Measurements from ENCODE around the gene STAT1.

STAT1 gene

DNA sequence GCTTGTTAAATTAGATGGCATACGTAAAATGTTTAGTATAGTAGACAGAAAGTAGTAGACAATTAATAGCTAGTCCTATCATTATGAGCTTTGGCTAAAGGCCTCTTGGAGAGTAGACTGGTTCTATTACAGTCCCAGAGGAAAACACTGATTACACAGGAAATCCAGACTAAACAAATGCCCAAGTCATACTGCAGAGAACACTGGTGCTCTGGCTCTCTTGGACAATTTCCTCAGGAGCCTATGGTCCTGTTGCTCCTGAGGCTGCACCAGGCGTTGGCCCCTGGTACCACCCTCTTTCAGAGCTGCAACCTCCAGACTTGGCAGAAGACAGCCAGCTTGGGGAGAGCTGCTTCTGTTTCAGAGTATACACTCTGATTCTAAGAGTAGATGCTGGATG is 41.8 kb downstream of the STAT1 start:
- H3K9me3 ChIP-seq (ENCODE audit: insufficient read depth, low read length, severe bottlenecking), result no peaks in the 10 kb centered on the region
- H3K9ac ChIP-seq (ENCODE audit: low read depth, low read length), result no peak overlapping the region
- DNase-seq (no peak), ATAC-seq (ENCODE audit: insufficient read depth, low read depth) (no peak)
- H3K4me1 ChIP-seq (ENCODE audit: insufficient read depth, low read length), result no peaks in the 10 kb centered on the region
- H3K36me3 ChIP-seq (ENCODE audit: insufficient read depth, low read length), result peaks cover 93% of the 10 kb centered on the region
- no peak overlapping the region for H3K4me2 ChIP-seq (ENCODE audit: insufficient read depth, low read length)
- no peak overlapping the region for H3K4me3 ChIP-seq (ENCODE audit: low read depth in 1 of 2, low read length in 2 of 2)
- H2AFZ ChIP-seq (ENCODE audit: low read depth, low read length), result no peak overlapping the region
- TF ChIP-seq CTCF (IDR thresholded peaks at IDR 0.05; ENCODE audit: borderline replicate concordance, extremely low read depth, low read length, poor library complexity, severe bottlenecking) (no peak), EZH2 (IDR thresholded peaks at IDR 0.05; ENCODE audit: borderline replicate concordance, low read depth, low read length, severe bottlenecking) (no peak)
- no peaks in the 10 kb centered on the region for H3K79me2 ChIP-seq (ENCODE audit: insufficient read depth, low read length)
- H3K27ac ChIP-seq (ENCODE audit: low read length), result no peak overlapping the region
- H3K27me3 ChIP-seq (ENCODE audit: insufficient read depth, low read length, poor library complexity), result no peaks in the 10 kb centered on the region
- no peaks in the 10 kb centered on the region for H4K20me1 ChIP-seq (ENCODE audit: insufficient read depth, low read length)

DNA sequence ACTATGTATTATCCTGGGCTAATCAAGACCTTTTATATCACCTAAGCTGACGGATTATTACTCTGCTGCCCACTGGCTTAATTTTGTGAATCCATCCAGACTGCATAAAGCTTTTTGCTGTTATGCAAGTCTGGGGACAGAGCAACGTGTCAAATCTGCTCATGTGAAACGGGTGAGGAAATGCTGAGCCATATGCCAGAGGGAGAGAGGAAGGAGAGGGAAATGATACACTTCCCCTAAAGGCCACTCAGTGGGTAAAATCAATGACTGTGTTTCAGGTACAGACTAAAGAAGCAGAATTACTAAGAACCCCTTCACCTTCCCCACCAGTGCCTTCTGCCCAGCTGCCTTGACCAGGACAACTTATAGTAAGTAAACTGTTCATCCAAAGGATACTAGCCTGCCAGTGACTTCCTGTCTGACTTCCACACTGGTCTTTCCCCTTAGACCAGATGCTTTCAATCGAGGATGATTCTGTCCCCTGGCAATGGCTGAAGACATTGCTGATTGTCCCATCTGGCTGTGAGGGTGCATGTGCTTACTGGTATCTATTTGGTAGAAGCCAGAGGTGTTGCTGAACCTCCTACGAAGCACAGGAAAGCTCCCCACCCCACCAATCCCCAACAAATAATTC is 43.0 kb downstream of the STAT1 start:
- Histone ChIP-seq H3K27me3 (ENCODE audit: insufficient read depth, low read length, poor library complexity) (no peaks in the 10 kb centered on the region), H4K20me1 (ENCODE audit: insufficient read depth, low read length) (no peaks in the 10 kb centered on the region), H3K79me2 (ENCODE audit: insufficient read depth, low read length) (no peaks in the 10 kb centered on the region), H3K9me3 (ENCODE audit: insufficient read depth, low read length, severe bottlenecking) (no peaks in the 10 kb centered on the region), H3K36me3 (ENCODE audit: insufficient read depth, low read length) (peaks cover 92% of the 10 kb centered on the region), H3K4me3 (ENCODE audit: low read depth in 1 of 2, low read length in 2 of 2) (no peak overlapping the region), H3K9ac (ENCODE audit: low read depth, low read length) (no peak overlapping the region), H3K27ac (ENCODE audit: low read length) (no peak overlapping the region), H2AFZ (ENCODE audit: low read depth, low read length) (no peak overlapping the region), H3K4me2 (ENCODE audit: insufficient read depth, low read length) (no peak overlapping the region), H3K4me1 (ENCODE audit: insufficient read depth, low read length) (no peaks in the 10 kb centered on the region)
- TF ChIP-seq EZH2 (IDR thresholded peaks at IDR 0.05; ENCODE audit: borderline replicate concordance, low read depth, low read length, severe bottlenecking), result no peak
- TF ChIP-seq CTCF (IDR thresholded peaks at IDR 0.05; ENCODE audit: borderline replicate concordance, extremely low read depth, low read length, poor library complexity, severe bottlenecking), result no peak
- DNase-seq (no peak), ATAC-seq (ENCODE audit: insufficient read depth, low read depth) (no peak)

DNA sequence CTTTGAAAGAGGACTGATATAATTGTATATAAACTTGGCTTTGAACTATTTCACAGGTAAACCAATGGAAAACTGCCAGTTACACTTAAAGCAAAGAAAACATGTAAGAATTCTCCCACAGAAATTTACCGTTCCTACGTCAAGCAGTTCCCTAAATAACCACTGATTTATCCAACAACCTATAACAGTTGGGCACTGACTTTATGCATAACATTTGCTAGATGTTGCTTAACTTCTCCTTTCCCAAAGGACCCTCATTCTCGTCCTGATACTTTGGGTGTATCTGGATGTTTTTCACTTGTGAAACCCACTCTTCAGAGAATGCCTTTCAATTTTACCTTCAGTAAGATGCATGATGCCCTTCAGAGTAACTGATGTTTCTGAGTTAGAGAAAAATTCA is 43.8 kb downstream of the STAT1 start:
- Histone ChIP-seq H3K9ac (ENCODE audit: low read depth, low read length) (no peak overlapping the region), H3K36me3 (ENCODE audit: insufficient read depth, low read length) (peaks cover 91% of the 10 kb centered on the region), H4K20me1 (ENCODE audit: insufficient read depth, low read length) (no peaks in the 10 kb centered on the region), H2AFZ (ENCODE audit: low read depth, low read length) (no peak overlapping the region), H3K4me1 (ENCODE audit: insufficient read depth, low read length) (no peaks in the 10 kb centered on the region), H3K4me3 (ENCODE audit: low read depth in 1 of 2, low read length in 2 of 2) (no peak overlapping the region), H3K9me3 (ENCODE audit: insufficient read depth, low read length, severe bottlenecking) (no peaks in the 10 kb centered on the region), H3K79me2 (ENCODE audit: insufficient read depth, low read length) (no peaks in the 10 kb centered on the region), H3K4me2 (ENCODE audit: insufficient read depth, low read length) (no peak overlapping the region), H3K27me3 (ENCODE audit: insufficient read depth, low read length, poor library complexity) (no peaks in the 10 kb centered on the region), H3K27ac (ENCODE audit: low read length) (no peak overlapping the region)
- TF ChIP-seq EZH2 (IDR thresholded peaks at IDR 0.05; ENCODE audit: borderline replicate concordance, low read depth, low read length, severe bottlenecking) (no peak), CTCF (IDR thresholded peaks at IDR 0.05; ENCODE audit: borderline replicate concordance, extremely low read depth, low read length, poor library complexity, severe bottlenecking) (no peak)
- no peak for ATAC-seq (ENCODE audit: insufficient read depth, low read depth)
- DNase-seq, result no peak
